Neutrophil (primary cell): ENCODE measurements around the gene CDT1.

Experiments used
- H3K27ac ChIP-seq: fragments of 200-600 bp; sonication (generic); 2 replicates; pipeline ENCODE4 v1.5.1; 2016; ENCODE audit warnings: mild to moderate bottlenecking, moderate library complexity
- H3K27me3 ChIP-seq: fragments of 200-600 bp; sonication (generic); 2 replicates; pipeline ENCODE4 v1.6.0; 2016; ENCODE audit warnings: mild to moderate bottlenecking
- H3K36me3 ChIP-seq: fragments of 200-600 bp; sonication (generic); 2 replicates; pipeline ENCODE4 v1.5.1; 2017
- H3K4me1 ChIP-seq, 2 experiments: fragments of 200-600 bp in 1 of 2; sonication (generic) in 1 of 2; 1 replicate in 1 of 2; 2 replicates in 1 of 2; pipeline versions ENCODE4 v1.5.1 to v1.6.1; 2013 to 2016; ENCODE audit warnings: low read depth in 1 of 2, low read length in 1 of 2, mild to moderate bottlenecking in 1 of 2, moderate library complexity in 1 of 2; ENCODE audit not compliant: control insufficient read depth in 1 of 2, insufficient read depth in 1 of 2
- H3K4me3 ChIP-seq, 2 experiments: fragments of 200-600 bp in 1 of 2; sonication (generic) in 1 of 2; 1 replicate in 1 of 2; 2 replicates in 1 of 2; pipeline ENCODE4 v1.5.1; 2013 to 2016; ENCODE audit warnings: low read depth in 1 of 2, low read length in 1 of 2, mild to moderate bottlenecking in 1 of 2, moderate library complexity in 1 of 2
- H3K9me3 ChIP-seq: fragments of 200-600 bp; sonication (generic); 2 replicates; pipeline ENCODE4 v1.5.1; 2016
- TF ChIP-seq, protein P1 (sequence below): fragments of 200-600 bp; sonication (generic); IDR thresholded peaks from 2 replicates; pipeline ENCODE4 v1.5.1; 2016; ENCODE audit warnings: antibody characterized with exemption

The CDT1 gene

DNA sequence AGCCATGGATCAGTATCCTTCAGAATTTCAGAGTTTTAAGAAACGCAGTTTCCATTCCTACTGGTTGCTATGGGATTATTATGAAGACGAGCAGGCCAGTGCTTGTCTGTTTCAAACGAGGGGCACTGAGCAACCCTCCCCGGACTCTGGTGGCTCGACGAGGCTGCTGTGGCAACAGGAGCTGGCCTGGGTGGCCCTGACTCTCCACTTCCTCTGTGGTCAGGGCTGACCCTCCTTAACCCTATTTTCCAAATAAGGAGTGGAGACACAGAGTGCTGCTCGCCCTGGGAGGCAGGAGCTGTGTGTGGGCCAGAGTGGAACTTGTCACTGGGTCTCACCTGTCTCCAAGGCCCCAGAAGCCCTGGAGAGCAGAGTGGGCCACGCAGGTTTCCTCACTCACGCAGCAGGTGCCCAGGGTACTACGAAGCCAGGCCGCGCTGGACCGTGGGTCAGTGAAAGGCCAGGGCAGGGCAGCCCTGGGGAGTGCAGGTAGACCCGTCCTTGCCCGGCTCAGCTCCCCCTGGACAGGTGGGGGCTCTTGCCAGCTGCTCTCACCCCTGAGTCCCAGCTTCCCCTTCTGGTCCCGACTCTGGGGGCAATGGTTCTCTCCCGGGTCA is 49.8 kb downstream of the CDT1 start:
- H3K36me3 ChIP-seq = peaks cover 31% of the 10 kb centered on the region
- H3K4me1 ChIP-seq = peaks cover 60 to 64% of the 10 kb centered on the region in 2 experiments
- H3K4me3 ChIP-seq = peak overlapping the region; percentile 62 to 70
- no peaks in the 10 kb centered on the region for H3K9me3 ChIP-seq
- peak overlapping the region; percentile 94 for H3K27ac ChIP-seq
- TF ChIP-seq, protein P1, sequence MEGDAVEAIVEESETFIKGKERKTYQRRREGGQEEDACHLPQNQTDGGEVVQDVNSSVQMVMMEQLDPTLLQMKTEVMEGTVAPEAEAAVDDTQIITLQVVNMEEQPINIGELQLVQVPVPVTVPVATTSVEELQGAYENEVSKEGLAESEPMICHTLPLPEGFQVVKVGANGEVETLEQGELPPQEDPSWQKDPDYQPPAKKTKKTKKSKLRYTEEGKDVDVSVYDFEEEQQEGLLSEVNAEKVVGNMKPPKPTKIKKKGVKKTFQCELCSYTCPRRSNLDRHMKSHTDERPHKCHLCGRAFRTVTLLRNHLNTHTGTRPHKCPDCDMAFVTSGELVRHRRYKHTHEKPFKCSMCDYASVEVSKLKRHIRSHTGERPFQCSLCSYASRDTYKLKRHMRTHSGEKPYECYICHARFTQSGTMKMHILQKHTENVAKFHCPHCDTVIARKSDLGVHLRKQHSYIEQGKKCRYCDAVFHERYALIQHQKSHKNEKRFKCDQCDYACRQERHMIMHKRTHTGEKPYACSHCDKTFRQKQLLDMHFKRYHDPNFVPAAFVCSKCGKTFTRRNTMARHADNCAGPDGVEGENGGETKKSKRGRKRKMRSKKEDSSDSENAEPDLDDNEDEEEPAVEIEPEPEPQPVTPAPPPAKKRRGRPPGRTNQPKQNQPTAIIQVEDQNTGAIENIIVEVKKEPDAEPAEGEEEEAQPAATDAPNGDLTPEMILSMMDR = no peak
- H3K27me3 ChIP-seq = no peaks in the 10 kb centered on the region

DNA sequence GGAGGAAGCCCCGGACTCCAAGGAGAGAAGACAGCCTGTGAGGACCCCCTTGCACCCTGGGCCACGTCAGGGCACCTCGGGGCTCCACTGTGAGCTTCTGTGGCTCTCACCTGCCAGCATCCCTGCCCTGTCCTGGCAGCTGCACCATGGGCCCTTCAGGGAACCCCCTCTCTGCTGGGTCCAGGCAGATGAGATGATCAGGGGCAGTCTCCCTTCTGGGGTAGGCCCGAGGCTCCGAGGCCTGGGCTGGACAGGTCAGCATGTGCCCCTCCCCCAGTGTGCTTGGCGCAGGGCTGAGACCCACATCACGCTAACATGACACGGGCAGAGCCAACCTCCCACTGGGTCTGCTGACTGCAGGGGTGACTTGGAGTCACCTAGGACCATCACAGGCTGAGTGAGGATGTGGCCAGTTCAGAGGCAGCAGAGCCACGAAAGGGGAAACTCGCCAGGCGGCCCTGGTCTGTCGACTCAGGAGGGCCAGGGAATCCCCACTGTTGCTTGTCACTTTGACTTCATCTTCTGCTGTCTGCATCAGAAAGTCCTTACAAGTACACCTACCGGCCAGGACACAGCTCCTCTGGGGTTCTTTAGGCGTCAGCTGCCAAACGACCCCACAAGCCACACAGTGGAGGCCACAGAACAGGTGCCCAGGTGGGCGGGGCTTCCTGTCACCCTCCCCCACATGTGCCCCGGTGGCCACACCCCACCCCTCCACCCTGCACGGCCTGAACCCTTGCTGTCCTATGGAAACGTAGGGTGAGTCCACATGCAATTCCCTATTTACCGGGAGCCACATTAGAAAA is 50.9 kb downstream of the CDT1 start:
- Histone ChIP-seq H3K4me3 (peak overlapping the region; percentile 62 to 70), H3K9me3 (no peaks in the 10 kb centered on the region), H3K4me1 (peaks cover 71 to 73% of the 10 kb centered on the region in 2 experiments), H3K36me3 (peaks cover 26% of the 10 kb centered on the region), H3K27me3 (no peaks in the 10 kb centered on the region), H3K27ac (peak overlapping the region; percentile 94)
- TF ChIP-seq, protein P1 = peak; percentile 15

GRCh38 chr16:88855176-88855575 is 51.6 kb downstream of the CDT1 start:
- no peaks in the 10 kb centered on the region for H3K9me3 ChIP-seq
- H3K4me3 ChIP-seq = peak overlapping the region; percentile 62 to 70
- peaks cover 73% of the 10 kb centered on the region in 2 experiments for H3K4me1 ChIP-seq
- peak overlapping the region; percentile 94 for H3K27ac ChIP-seq
- TF ChIP-seq, protein P1 = no peak
- no peaks in the 10 kb centered on the region for H3K27me3 ChIP-seq
- peaks cover 23% of the 10 kb centered on the region for H3K36me3 ChIP-seq

DNA sequence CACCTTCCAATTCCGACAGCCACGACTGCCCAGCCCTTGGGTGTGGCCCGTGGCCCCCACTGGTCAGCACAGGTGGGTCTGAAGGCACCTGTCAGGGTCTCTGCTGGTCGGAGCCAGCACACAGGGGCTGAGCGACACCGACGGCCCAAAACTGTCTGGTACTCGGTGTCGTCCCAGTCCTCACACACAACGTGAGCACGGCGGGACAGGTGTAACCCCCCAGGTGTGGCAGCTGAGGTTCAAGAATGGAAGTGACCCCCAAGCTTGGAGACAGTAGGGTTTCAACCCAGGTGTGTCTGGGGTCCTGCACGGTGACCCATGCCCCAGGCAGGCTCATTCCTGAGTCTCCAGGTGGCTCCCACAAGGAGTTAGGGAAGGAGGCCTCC is 52.1 kb downstream of the CDT1 start:
- Histone ChIP-seq H3K27me3 (no peaks in the 10 kb centered on the region), H3K9me3 (no peaks in the 10 kb centered on the region), H3K27ac (peak overlapping the region; percentile 94), H3K4me1 (peaks cover 73% of the 10 kb centered on the region in 2 experiments), H3K36me3 (peaks cover 23% of the 10 kb centered on the region), H3K4me3 (peak overlapping the region; percentile 62 to 70)
- TF ChIP-seq, protein P1 = no peak

DNA sequence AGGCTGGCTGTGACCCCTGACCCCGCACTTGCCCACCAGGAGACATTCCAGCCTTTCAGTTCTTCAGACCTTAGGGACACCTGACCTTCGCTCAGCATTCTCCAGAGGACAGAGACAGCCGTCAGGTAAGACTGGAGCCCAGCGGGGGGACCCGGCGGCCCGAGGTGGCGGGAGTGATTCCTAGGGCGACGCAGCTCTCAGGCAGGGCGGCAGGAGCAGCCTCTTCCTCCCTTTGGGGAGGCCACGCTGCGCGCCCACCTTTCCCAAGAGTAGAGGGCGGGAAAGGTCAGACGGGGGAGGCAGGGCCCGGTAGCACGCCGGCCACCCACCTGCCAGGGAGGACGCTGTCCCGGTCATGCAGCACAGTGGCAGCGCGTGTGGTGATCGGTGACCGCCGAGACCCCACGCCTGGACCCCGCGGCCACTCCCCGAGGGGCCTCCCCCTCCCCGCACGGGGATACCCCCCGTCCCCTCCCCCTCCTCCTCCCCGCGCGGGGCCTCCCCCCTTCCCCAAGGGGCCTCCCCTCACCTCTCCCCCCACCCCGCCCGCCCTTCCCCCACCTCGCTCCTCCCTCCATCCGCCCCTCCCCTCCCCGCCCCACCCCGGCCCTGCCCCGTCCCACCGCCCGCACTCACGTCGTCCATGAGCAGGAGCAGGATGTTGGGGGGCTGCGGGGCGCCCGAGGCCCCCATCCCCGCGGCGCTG is 52.7 kb downstream of the CDT1 start:
- H3K27ac ChIP-seq = peak overlapping the region; percentile 94
- no peaks in the 10 kb centered on the region for H3K9me3 ChIP-seq
- peaks cover 73% of the 10 kb centered on the region in 2 experiments for H3K4me1 ChIP-seq
- H3K36me3 ChIP-seq = peaks cover 23% of the 10 kb centered on the region
- peak overlapping the region; percentile 70 to 97 for H3K4me3 ChIP-seq
- TF ChIP-seq, protein P1 = no peak
- H3K27me3 ChIP-seq = no peaks in the 10 kb centered on the region
